ENCODE measurements around the gene ROBO2. TPM values are rescaled to one million over a fixed set of nuclear protein-coding genes. Genes with fewer than 3 reads are reported as not detected.

The ROBO2 gene
- total RNA-seq, 1 donor from 2014 or later: 8.9 TPM

DNA sequence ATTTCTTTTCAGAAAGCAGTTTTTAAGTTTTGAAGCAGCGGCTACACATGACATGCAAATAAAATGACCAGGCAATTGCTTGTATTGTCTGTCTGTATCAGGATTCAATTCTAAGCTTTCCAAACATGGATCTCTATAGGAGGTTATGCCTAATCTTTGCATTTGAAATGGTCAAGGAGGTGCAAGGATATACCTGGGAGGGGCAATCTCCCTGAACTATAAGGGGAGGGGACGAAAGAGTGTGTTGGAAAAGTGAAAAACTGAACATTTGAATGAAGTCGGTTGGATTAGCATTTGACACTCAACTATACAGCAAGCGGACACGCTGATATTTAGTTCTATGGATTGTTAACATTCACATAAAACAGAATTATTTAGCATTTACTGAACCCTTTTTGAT is 11.7 kb downstream of the ROBO2 start:
- no peaks in the 10 kb centered on the region for H3K36me3 ChIP-seq (ENCODE audit: control insufficient read depth in 3 of 3, insufficient read depth in 3 of 3, low read length in 3 of 3)
- H3K27ac ChIP-seq (ENCODE audit: low read depth, low read length): no peak overlapping the region
- H3K27me3 ChIP-seq (ENCODE audit: control insufficient read depth in 3 of 3, insufficient read depth in 3 of 3, low read length in 3 of 3): no peaks in the 10 kb centered on the region
- H3K9me3 ChIP-seq (ENCODE audit: control insufficient read depth in 3 of 3, low read length in 3 of 3): no peaks in the 10 kb centered on the region
- no peaks in the 10 kb centered on the region for H3K4me1 ChIP-seq (ENCODE audit: control insufficient read depth in 3 of 3, insufficient read depth in 3 of 3, low read length in 3 of 3)
- no peak overlapping the region for H3K9ac ChIP-seq (ENCODE audit: low read depth in 1 of 3, low read length in 3 of 3)
- H3K4me3 ChIP-seq (ENCODE audit: low read length in 3 of 3): no peak overlapping the region

DNA sequence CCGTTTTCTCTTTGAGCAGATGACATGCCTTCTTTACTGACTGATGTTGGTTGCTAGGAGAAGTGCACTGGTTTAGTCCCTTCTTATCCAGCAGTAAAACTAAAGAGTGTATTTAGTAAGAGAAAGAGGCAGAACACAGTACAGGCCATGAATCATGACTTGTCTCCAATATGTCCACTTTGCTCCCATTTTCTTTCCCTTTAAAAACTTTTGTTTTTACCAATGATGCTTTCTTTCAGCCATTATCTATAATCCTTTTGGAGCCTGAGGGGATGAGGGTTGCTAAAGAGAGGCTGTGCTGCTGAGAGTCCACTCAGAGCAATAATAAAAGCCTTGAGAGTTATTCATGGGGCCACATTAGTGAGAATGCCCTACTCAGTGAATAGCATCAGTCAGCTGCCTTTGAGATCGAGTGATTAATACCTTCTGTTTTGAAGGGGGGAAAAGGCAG is 12.2 kb downstream of the ROBO2 start:
- no peak overlapping the region for H3K4me3 ChIP-seq (ENCODE audit: low read length in 3 of 3)
- H3K4me1 ChIP-seq (ENCODE audit: control insufficient read depth in 3 of 3, insufficient read depth in 3 of 3, low read length in 3 of 3): no peaks in the 10 kb centered on the region
- H3K9ac ChIP-seq (ENCODE audit: low read depth in 1 of 3, low read length in 3 of 3): no peak overlapping the region
- no peak overlapping the region for H3K27ac ChIP-seq (ENCODE audit: low read depth, low read length)
- H3K9me3 ChIP-seq (ENCODE audit: control insufficient read depth in 3 of 3, low read length in 3 of 3): no peaks in the 10 kb centered on the region
- no peaks in the 10 kb centered on the region for H3K27me3 ChIP-seq (ENCODE audit: control insufficient read depth in 3 of 3, insufficient read depth in 3 of 3, low read length in 3 of 3)
- no peaks in the 10 kb centered on the region for H3K36me3 ChIP-seq (ENCODE audit: control insufficient read depth in 3 of 3, insufficient read depth in 3 of 3, low read length in 3 of 3)

DNA sequence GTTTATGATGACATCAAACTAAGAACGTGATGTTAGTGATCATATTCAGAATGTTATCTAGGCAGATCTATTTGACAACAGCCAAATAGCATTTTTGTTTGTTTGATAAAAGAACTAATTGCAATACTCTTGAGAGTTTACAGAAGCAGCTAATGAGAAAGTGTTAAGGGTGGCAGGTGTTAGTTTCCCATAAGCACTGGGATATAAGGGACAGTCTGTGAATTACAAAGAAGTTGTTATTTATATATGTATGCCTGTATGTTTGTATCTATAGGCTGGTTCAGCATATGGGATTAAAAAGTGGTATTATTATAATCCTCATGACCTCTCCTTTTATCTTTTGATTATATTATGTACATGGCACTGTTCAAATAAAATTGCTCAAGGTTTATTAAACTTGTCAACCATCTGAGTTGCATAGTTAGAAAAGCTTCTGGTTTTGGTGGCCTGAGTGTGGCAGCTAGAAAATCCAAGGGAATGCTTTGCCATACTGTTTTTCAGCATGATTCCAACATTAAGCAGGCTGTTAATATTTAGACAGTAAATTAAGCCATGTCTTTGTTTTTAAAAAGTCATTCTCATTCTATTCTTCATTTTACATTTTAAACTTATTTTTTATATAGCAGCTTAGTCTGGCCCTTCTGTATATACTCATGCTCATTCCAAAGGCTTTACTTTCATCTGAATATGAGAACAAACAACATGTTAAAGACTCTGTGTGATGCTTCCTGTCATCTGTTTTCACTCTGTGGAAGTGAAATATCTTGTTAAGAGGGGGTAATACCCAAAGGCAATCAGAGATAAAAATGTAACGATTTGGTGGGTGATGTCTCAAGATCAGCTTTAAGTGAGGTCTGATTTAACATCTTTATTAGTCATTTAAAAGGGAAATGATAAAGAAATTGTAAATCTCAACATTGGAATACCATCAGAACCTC is 13.1 kb downstream of the ROBO2 start:
- H3K9me3 ChIP-seq (ENCODE audit: control insufficient read depth in 3 of 3, low read length in 3 of 3): no peaks in the 10 kb centered on the region
- H3K4me1 ChIP-seq (ENCODE audit: control insufficient read depth in 3 of 3, insufficient read depth in 3 of 3, low read length in 3 of 3): no peaks in the 10 kb centered on the region
- no peak overlapping the region for H3K4me3 ChIP-seq (ENCODE audit: low read length in 3 of 3)

DNA sequence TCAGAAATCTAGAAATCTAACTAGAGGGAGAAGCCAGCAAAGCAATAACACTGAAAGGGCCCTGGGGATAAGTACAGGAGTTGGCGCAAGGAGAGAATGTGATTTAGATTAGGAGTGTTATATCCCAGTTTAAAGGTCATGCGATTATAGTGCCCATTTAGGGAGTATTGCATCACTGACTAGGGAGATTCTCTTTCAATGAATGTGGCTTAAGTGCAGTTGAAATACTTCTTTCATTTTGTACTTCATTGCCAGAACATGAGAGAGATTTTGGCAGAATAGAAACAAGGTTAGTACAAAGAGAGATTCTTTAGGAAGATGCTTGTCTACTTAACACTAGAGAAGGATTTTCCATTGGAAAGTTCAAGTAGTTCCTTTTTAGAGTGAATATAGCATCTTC is 13.9 kb downstream of the ROBO2 start:
- Histone ChIP-seq H3K4me3 (ENCODE audit: low read length in 3 of 3) (no peak overlapping the region), H3K27me3 (ENCODE audit: control insufficient read depth in 3 of 3, insufficient read depth in 3 of 3, low read length in 3 of 3) (no peaks in the 10 kb centered on the region), H3K9me3 (ENCODE audit: control insufficient read depth in 3 of 3, low read length in 3 of 3) (no peaks in the 10 kb centered on the region), H3K27ac (ENCODE audit: low read depth, low read length) (no peak overlapping the region), H3K36me3 (ENCODE audit: control insufficient read depth in 3 of 3, insufficient read depth in 3 of 3, low read length in 3 of 3) (no peaks in the 10 kb centered on the region), H3K9ac (ENCODE audit: low read depth in 1 of 3, low read length in 3 of 3) (no peak overlapping the region), H3K4me1 (ENCODE audit: control insufficient read depth in 3 of 3, insufficient read depth in 3 of 3, low read length in 3 of 3) (no peaks in the 10 kb centered on the region)

More for the DNA sequence above, 13.1 kb downstream of the ROBO2 start:
- Histone ChIP-seq H3K36me3 (ENCODE audit: control insufficient read depth in 3 of 3, insufficient read depth in 3 of 3, low read length in 3 of 3) (no peaks in the 10 kb centered on the region), H3K27me3 (ENCODE audit: control insufficient read depth in 3 of 3, insufficient read depth in 3 of 3, low read length in 3 of 3) (no peaks in the 10 kb centered on the region), H3K27ac (ENCODE audit: low read depth, low read length) (no peak overlapping the region), H3K9ac (ENCODE audit: low read depth in 1 of 3, low read length in 3 of 3) (no peak overlapping the region)

DNA sequence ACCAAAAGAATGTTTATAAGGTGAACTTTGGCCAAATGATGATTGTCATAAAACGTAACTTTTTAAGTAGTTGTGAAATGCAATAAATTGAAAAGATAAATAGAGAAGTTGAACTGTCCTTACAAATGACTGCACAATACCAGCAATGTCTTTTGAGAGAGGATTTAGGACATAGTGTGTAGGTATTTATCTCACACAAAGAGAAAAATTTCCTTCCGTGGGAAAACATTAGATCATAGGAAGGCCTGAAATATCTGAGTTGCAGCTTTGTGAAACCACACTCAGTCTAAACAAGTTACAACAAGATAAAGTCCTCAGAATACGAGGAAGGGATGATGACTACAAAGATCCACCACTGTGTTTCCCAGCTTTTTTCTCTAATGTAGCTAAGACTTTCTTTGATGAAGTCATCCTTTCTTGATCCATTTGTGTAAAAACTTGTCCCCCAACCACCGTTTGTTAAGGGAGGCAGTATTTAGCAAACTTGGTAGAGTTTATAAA is 16.0 kb downstream of the ROBO2 start:
- Histone ChIP-seq H3K9me3 (ENCODE audit: control insufficient read depth in 3 of 3, low read length in 3 of 3) (no peaks in the 10 kb centered on the region), H3K27me3 (ENCODE audit: control insufficient read depth in 3 of 3, insufficient read depth in 3 of 3, low read length in 3 of 3) (no peaks in the 10 kb centered on the region), H3K36me3 (ENCODE audit: control insufficient read depth in 3 of 3, insufficient read depth in 3 of 3, low read length in 3 of 3) (no peaks in the 10 kb centered on the region), H3K27ac (ENCODE audit: low read depth, low read length) (no peak overlapping the region), H3K4me1 (ENCODE audit: control insufficient read depth in 3 of 3, insufficient read depth in 3 of 3, low read length in 3 of 3) (no peaks in the 10 kb centered on the region), H3K9ac (ENCODE audit: low read depth in 1 of 3, low read length in 3 of 3) (no peak overlapping the region), H3K4me3 (ENCODE audit: low read length in 3 of 3) (no peak overlapping the region)

DNA sequence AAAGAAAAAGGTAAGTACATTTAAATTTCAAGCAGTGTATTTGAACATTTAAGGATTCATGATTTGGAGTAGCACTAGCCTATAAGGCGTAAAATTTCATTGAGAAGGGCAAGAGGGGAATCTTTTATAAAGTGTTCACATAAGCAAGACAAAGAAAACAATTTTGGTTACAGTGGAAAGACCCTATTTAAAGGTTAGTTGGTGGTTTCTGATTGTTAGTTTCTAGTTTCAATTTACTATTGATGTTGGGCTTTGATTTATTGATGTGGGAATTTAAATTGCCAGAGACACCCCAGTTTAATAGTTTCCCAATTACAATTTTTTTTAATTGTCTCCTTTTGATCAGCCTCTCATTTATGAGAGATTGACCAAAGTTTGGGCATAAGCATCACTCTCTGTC is 19.5 kb downstream of the ROBO2 start:
- no peaks in the 10 kb centered on the region for H3K27me3 ChIP-seq (ENCODE audit: control insufficient read depth in 3 of 3, insufficient read depth in 3 of 3, low read length in 3 of 3)
- peaks cover 0 to 6% (median 4%) of the 10 kb centered on the region in 3 donors for H3K9me3 ChIP-seq (ENCODE audit: control insufficient read depth in 3 of 3, low read length in 3 of 3)
- H3K9ac ChIP-seq (ENCODE audit: low read depth in 1 of 3, low read length in 3 of 3): no peak overlapping the region
- no peak overlapping the region for H3K27ac ChIP-seq (ENCODE audit: low read depth, low read length)
- H3K36me3 ChIP-seq (ENCODE audit: control insufficient read depth in 3 of 3, insufficient read depth in 3 of 3, low read length in 3 of 3): no peaks in the 10 kb centered on the region
- no peak overlapping the region for H3K4me3 ChIP-seq (ENCODE audit: low read length in 3 of 3)
- no peaks in the 10 kb centered on the region for H3K4me1 ChIP-seq (ENCODE audit: control insufficient read depth in 3 of 3, insufficient read depth in 3 of 3, low read length in 3 of 3)

DNA sequence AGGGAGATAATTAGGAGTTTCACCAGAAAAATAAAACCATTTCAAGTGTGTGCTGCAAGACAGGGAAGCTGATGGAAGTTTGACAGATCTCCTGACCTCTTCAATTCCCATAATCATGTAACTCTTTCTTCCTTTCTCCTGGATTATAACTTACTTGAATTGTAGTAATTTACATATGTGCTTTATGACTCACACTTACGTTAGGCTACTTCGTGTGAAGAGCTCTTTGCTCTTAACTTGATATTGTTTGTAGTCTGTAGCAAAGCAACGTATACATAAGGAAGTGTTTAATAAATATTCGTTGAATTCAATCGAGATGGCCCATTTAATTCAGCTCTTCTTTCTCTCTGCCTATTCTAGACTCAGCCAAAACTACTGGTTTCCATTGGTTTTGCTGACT is 23.5 kb downstream of the ROBO2 start:
- Histone ChIP-seq H3K9me3 (ENCODE audit: control insufficient read depth in 3 of 3, low read length in 3 of 3) (peaks cover 0 to 6% (median 4%) of the 10 kb centered on the region in 3 donors), H3K36me3 (ENCODE audit: control insufficient read depth in 3 of 3, insufficient read depth in 3 of 3, low read length in 3 of 3) (no peaks in the 10 kb centered on the region), H3K9ac (ENCODE audit: low read depth in 1 of 3, low read length in 3 of 3) (no peak overlapping the region), H3K4me1 (ENCODE audit: control insufficient read depth in 3 of 3, insufficient read depth in 3 of 3, low read length in 3 of 3) (no peaks in the 10 kb centered on the region), H3K27me3 (ENCODE audit: control insufficient read depth in 3 of 3, insufficient read depth in 3 of 3, low read length in 3 of 3) (no peaks in the 10 kb centered on the region), H3K27ac (ENCODE audit: low read depth, low read length) (no peak overlapping the region), H3K4me3 (ENCODE audit: low read length in 3 of 3) (no peak overlapping the region)

DNA sequence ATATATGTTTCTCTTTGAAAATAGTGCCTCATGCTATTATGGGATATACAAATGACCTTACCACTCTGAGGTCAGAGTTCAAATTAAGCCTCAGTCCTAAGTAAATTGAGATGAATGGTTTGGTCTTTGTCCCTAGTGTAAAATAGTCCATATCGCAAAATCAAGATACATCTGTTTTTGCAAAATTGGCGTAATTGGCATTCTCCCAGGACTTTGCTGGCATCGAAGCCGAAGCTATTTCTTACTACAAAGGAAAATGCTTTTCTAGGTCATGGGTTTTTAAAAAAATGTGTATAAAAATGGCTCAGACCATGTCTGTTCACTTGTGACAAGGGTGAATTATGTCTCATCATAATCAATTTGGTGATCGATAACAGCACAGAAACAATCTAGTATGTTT is 25.9 kb downstream of the ROBO2 start:
- Histone ChIP-seq H3K27ac (ENCODE audit: low read depth, low read length) (no peak overlapping the region), H3K9me3 (ENCODE audit: control insufficient read depth in 3 of 3, low read length in 3 of 3) (peaks cover 0 to 6% (median 4%) of the 10 kb centered on the region in 3 donors), H3K4me3 (ENCODE audit: low read length in 3 of 3) (no peak overlapping the region), H3K4me1 (ENCODE audit: control insufficient read depth in 3 of 3, insufficient read depth in 3 of 3, low read length in 3 of 3) (no peaks in the 10 kb centered on the region), H3K27me3 (ENCODE audit: control insufficient read depth in 3 of 3, insufficient read depth in 3 of 3, low read length in 3 of 3) (no peaks in the 10 kb centered on the region), H3K36me3 (ENCODE audit: control insufficient read depth in 3 of 3, insufficient read depth in 3 of 3, low read length in 3 of 3) (no peaks in the 10 kb centered on the region), H3K9ac (ENCODE audit: low read depth in 1 of 3, low read length in 3 of 3) (no peak overlapping the region)

DNA sequence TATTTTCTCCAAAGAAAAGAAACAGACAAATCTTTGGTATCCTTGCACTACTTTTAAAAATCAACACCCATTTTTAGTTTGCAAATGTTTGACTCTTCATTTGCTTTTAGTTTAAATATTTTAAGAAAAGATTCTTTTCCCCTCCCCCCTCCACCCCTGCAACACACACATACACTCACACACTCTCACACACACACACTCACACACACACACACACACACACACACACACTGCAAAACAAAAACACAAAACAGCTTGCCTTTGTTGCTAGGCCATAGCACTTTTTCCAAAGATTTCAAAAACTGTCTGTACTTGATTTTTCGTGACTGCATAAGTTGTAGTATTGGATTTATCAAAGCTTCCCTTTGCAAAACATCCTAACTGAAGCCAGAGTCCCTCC is 26.9 kb downstream of the ROBO2 start:
- Histone ChIP-seq H3K27ac (ENCODE audit: low read depth, low read length) (no peak overlapping the region), H3K9me3 (ENCODE audit: control insufficient read depth in 3 of 3, low read length in 3 of 3) (peaks cover 0 to 6% (median 4%) of the 10 kb centered on the region in 3 donors), H3K4me1 (ENCODE audit: control insufficient read depth in 3 of 3, insufficient read depth in 3 of 3, low read length in 3 of 3) (no peaks in the 10 kb centered on the region), H3K27me3 (ENCODE audit: control insufficient read depth in 3 of 3, insufficient read depth in 3 of 3, low read length in 3 of 3) (no peaks in the 10 kb centered on the region), H3K36me3 (ENCODE audit: control insufficient read depth in 3 of 3, insufficient read depth in 3 of 3, low read length in 3 of 3) (no peaks in the 10 kb centered on the region), H3K4me3 (ENCODE audit: low read length in 3 of 3) (no peak overlapping the region), H3K9ac (ENCODE audit: low read depth in 1 of 3, low read length in 3 of 3) (no peak overlapping the region)

DNA sequence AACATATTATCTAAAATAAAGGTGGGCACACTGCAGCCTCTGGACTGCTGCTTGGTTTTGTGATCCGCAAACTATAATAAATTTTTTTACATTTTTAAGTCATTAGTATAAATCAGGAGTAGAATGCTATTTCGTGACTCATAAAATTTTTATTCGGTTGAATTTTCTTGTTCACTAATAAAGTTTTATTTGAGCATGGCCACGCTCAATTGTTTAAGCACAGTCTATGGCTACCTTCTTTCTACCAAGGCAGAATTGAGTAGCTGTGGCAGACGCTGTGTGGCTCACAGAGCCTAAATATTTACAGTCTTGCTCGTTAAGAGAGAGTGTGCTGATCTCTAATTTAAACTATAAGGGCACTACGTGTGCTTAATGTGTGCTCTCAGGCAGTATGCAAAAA is 28.9 kb downstream of the ROBO2 start:
- H3K27ac ChIP-seq (ENCODE audit: low read depth, low read length): no peak overlapping the region
- H3K9me3 ChIP-seq (ENCODE audit: control insufficient read depth in 3 of 3, low read length in 3 of 3): no peaks in the 10 kb centered on the region
- no peak overlapping the region for H3K9ac ChIP-seq (ENCODE audit: low read depth in 1 of 3, low read length in 3 of 3)
- no peaks in the 10 kb centered on the region for H3K4me1 ChIP-seq (ENCODE audit: control insufficient read depth in 3 of 3, insufficient read depth in 3 of 3, low read length in 3 of 3)
- no peaks in the 10 kb centered on the region for H3K27me3 ChIP-seq (ENCODE audit: control insufficient read depth in 3 of 3, insufficient read depth in 3 of 3, low read length in 3 of 3)
- H3K36me3 ChIP-seq (ENCODE audit: control insufficient read depth in 3 of 3, insufficient read depth in 3 of 3, low read length in 3 of 3): no peaks in the 10 kb centered on the region
- H3K4me3 ChIP-seq (ENCODE audit: low read length in 3 of 3): no peak overlapping the region

Measured in skeletal muscle tissue (tissue), 4 donors.